Fibroblast of peridontal ligament (primary cell): ENCODE measurements around the gene RTL10.
"Not testable (repeated sequence)": the region's sequence is repeated elsewhere in the genome, so short reads cannot be mapped to it uniquely, and the experiment has no call there.

Experiments
- DNase-seq: peaks from one replicate; pipeline ENCODE4 v3.0.0-alpha.2; 2010; ENCODE audit errors: extremely low read depth

The RTL10 gene

GRCh38 chr22:19843857-19844376 is 10.8 kb downstream of the RTL10 start:
- DNase-seq = no peak

DNA sequence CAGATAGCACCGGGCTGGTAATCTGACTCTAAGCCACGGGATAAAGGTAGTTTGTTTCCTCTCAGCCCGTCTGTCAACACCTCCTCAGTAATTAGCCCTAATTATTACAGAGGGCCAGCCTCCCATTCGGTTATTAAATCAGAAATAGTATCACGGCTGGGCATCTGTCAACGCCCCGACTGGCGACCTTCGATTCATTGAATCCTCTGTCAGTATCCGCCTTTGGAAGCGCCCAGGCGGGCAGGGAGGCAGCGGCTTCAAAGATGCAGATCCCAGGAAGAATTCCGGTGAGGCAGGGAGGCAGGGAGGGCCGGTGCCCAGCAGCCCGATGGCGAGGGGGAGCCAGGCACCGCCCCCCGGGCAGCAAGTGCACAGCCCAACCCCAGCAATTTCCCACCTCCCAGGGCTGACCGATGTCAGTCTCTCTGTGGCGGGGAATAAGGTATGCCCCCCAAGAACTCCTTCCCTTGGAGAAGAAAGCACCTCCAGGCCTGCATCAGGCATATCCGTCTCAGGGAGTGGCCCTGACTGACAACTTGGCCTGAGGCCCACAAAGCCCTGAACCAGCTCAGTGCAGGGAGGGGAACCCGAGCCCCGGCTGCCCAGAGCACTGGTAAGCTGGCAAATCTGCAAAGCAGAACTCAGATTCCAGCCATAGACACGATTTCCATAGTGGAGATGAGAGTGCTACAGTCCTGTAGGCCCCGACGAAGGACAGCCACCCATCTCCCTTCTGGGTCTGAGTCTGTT is 11.4 kb downstream of the RTL10 start:
- no peak for DNase-seq

- DNase-seq = no peak
Observed at GRCh38 chr22:19842393-19843106, 12.1 kb downstream of the RTL10 start.

GRCh38 chr22:19841641-19842392 is 12.9 kb downstream of the RTL10 start:
- no peak for DNase-seq

- DNase-seq = no peak
Observed at GRCh38 chr22:19840955-19841640, 13.6 kb downstream of the RTL10 start.

GRCh38 chr22:19840059-19840458 is 14.6 kb downstream of the RTL10 start:
- no peak for DNase-seq

- no peak for DNase-seq
Observed at GRCh38 chr22:19837915-19838314, 16.8 kb downstream of the RTL10 start.

DNA sequence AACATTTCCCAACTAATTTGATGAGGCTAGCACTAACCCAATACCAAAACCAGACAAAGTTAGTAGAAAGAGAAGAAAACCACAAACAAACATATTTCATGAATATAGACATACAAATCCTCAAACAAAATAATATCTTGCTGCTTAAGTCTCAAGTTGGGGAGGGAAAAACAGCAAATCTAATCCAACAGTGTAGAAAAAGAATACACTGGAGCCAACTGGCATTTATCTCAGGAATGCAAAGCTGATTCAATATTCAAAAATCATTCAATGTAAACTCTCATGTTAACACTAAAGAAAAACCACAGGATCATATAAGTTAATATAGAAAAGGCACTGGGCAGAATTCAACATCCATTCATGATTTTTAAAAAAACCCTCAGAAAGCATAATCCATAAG is 18.2 kb downstream of the RTL10 start:
- DNase-seq = peak; percentile 37

- DNase-seq = no peak
Observed at GRCh38 chr22:19834599-19834998, 20.1 kb downstream of the RTL10 start.

- DNase-seq = not testable (repeated sequence)
Observed at GRCh38 chr22:19833327-19833726, 21.3 kb downstream of the RTL10 start.

- peak; percentile 45 for DNase-seq
Observed at GRCh38 chr22:19832476-19833108, 22.1 kb downstream of the RTL10 start.

DNA sequence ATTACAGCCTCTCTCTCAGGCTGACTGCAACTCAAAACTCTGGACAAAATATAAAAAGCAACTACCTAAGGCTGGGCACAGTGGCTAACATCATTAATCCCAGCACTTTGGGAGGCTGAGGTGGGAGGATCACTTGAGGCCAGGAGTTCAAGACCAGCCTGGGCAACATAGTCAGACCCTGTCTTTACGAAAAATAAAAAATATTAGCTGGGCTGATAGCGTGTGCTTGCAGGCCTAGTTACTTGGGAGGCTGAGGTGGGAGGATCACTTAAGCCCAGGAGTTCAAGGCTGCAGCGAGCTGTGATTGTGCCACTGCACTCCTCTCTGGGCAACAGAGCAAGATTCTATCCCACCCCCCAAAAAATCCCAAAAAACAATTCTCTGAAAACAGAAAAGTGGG is 22.7 kb downstream of the RTL10 start:
- DNase-seq = not testable (repeated sequence)

- no peak for DNase-seq
Observed at GRCh38 chr22:19831016-19831415, 23.7 kb downstream of the RTL10 start.

DNA sequence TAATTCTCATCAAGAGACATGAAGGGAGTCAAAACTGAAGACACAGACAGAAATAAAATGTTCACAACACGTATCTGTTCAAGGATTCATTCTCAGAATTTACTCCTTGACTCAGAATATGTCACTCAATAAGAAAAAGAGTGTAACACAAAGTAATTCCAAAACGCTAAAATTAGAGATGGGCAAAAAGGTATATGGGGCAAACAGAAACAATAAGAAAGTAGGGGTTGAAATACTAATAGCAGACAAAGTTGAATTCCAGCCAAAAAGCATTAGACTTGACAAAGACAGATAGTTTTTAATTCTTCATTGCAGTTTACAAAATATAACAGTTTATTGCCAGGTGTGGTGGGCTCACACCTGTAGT is 26.7 kb downstream of the RTL10 start:
- no peak for DNase-seq

DNA sequence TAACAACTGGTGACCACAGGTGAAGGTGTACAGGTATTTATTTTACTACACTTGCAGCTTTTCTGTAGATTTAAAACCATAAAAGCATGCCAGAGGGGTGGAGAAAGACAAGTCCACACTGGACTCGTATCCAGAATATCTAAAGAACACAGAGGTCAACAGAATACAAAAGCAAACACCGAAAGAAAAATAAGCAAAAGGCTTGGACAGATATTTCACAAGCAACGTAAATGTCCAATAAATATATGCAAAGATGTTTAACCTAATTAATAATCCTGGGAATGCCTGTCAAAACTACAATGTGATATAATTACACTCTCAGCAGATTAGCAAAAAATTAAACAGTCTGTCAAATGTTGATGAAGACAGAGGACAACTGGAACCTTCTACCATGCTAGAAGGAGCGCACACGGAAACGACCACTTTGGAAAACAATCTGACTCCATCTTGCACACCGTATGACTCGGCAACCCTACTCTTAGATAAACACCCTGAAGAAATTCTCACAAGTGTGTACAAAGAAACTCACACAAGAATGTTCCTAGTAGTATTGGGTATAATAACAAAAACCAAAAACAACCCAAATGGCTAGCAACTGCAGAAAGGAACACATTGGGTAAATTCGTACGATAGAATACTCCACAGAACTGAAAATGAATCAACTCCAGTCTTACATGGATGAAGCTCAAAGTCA is 27.2 kb downstream of the RTL10 start:
- no peak for DNase-seq

DNA sequence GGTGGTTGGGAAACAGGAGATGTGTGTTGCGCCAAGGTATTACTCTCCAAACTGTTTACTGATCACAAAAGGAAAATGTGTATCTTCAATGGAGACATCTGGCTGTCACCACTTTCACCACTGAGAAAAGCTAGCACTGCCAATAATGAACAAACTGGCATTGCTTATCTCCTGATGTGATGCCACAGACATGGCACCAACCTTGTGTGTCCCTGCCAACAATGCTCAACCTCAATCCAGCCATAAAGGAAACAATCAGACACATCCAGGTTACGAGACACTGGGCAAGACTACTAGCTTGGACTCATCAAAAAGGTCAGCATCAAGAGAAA is 28.1 kb downstream of the RTL10 start:
- no peak for DNase-seq

GRCh38 chr22:19825904-19826618 is 28.6 kb downstream of the RTL10 start:
- DNase-seq = no peak

GRCh38 chr22:19824926-19825339 is 29.7 kb downstream of the RTL10 start:
- no peak for DNase-seq

- no peak for DNase-seq
Observed at GRCh38 chr22:19824212-19824925, 30.3 kb downstream of the RTL10 start.

DNA sequence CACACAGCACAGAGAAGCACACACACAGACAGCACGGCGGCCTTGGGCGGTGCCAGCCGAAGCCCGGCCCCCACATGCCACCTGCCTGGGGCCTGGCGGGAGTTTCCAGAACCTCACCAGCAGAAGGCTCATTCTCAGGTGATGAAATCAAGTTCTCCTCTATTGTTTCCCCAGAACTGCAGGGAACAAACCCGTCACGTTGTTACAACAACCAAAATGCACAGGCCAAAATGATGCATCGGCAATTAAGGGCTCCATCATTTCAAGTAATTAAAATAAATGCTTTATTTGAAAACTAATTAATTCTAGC is 30.8 kb downstream of the RTL10 start:
- DNase-seq = no peak
